ENCODE measurements around the gene MPC2. TPM values are rescaled to one million over a fixed set of nuclear protein-coding genes. Genes with fewer than 3 reads are reported as not detected.
A peak's percentile ranks its signal among the peaks of the same experiment; 100 is the strongest.

Gene MPC2
- total RNA-seq, 1 donor from 2014 or later = 267 TPM

- Histone ChIP-seq H3K9me3 (replicated peaks) (no peaks in the 10 kb centered on the region), H3K27me3 (ENCODE audit: low read depth) (no peaks in the 10 kb centered on the region), H3K36me3 (peaks cover 43% of the 10 kb centered on the region), H3K27ac (replicated peaks) (no peak overlapping the region), H3K4me3 (no peak overlapping the region), H3K4me1 (peaks cover 37% of the 10 kb centered on the region)
- no peak for TF ChIP-seq CTCF (IDR thresholded peaks at IDR 0.05; ENCODE audit: borderline replicate concordance)
- intact Hi-C loops (cut with micrococcal nuclease) = no loop called here
- DNase-seq = no peak
Observed at GRCh38 chr1:167977245-167977644, 40.4 kb upstream of the MPC2 start.

DNA sequence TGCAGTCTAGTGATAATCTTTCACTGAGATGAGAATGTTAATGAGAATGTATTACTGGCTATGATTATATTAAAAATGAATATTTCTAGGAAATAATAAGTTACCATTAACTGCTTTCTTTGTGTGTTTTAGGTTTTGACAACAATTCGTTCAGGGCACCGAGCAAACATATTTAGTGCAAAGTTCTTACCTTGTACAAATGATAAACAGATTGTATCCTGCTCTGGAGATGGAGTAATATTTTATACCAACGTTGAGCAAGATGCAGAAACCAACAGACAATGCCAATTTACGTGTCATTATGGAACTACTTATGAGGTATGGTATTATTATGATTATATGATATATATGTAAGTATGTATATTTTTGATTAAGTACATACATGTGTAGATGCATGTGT is 37.8 kb upstream of the MPC2 start:
- no peaks in the 10 kb centered on the region for H3K9me3 ChIP-seq (replicated peaks)
- DNase-seq = no peak
- H3K27ac ChIP-seq (replicated peaks) = no peak overlapping the region
- peaks cover 34% of the 10 kb centered on the region for H3K4me1 ChIP-seq
- H3K36me3 ChIP-seq = peaks cover 31% of the 10 kb centered on the region
- TF ChIP-seq CTCF (IDR thresholded peaks at IDR 0.05; ENCODE audit: borderline replicate concordance) = no peak
- H3K4me3 ChIP-seq = no peak overlapping the region
- intact Hi-C loops (cut with micrococcal nuclease) = no loop called here
- H3K27me3 ChIP-seq (ENCODE audit: low read depth) = no peaks in the 10 kb centered on the region

GRCh38 chr1:167973832-167974231 is 37.0 kb upstream of the MPC2 start:
- no peaks in the 10 kb centered on the region for H3K9me3 ChIP-seq (replicated peaks)
- no peak for DNase-seq
- peaks cover 30% of the 10 kb centered on the region for H3K36me3 ChIP-seq
- no peak for TF ChIP-seq CTCF (IDR thresholded peaks at IDR 0.05; ENCODE audit: borderline replicate concordance)
- intact Hi-C loops (cut with micrococcal nuclease) = no loop called here
- H3K4me3 ChIP-seq = no peak overlapping the region
- peaks cover 42% of the 10 kb centered on the region for H3K4me1 ChIP-seq
- no peaks in the 10 kb centered on the region for H3K27me3 ChIP-seq (ENCODE audit: low read depth)
- no peak overlapping the region for H3K27ac ChIP-seq (replicated peaks)

DNA sequence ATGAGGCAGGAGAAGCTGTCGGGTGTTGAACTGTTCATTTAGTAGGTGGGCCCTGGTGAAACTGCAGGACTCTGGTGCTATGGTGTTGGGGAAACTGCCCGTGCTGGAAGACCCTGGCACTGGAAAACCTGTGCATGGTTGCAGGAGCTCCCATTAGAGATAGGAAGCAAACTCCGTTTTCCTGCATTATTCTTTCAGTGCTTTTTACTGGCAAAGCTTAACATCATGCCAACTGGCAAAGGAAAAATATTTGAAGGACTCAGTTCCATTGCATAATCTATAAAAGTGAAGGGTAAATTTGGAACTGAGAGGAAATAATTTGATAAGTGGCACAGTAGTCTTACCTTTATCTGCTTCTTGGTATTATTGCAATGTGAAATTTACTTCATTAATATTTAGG is 31.7 kb upstream of the MPC2 start:
- Histone ChIP-seq H3K27me3 (ENCODE audit: low read depth) (no peaks in the 10 kb centered on the region), H3K4me1 (peaks cover 61% of the 10 kb centered on the region), H3K9me3 (replicated peaks) (no peaks in the 10 kb centered on the region), H3K27ac (replicated peaks) (peak overlapping the region; percentile 21), H3K36me3 (peaks cover 10% of the 10 kb centered on the region), H3K4me3 (no peak overlapping the region)
- DNase-seq = no peak
- intact Hi-C loops (cut with micrococcal nuclease) = no loop called here
- no peak for TF ChIP-seq CTCF (IDR thresholded peaks at IDR 0.05; ENCODE audit: borderline replicate concordance)

GRCh38 chr1:167966050-167966449 is 29.2 kb upstream of the MPC2 start:
- Histone ChIP-seq H3K27me3 (ENCODE audit: low read depth) (no peaks in the 10 kb centered on the region), H3K4me3 (no peak overlapping the region), H3K27ac (replicated peaks) (no peak overlapping the region), H3K4me1 (peaks cover 55% of the 10 kb centered on the region), H3K36me3 (peaks cover 10% of the 10 kb centered on the region), H3K9me3 (replicated peaks) (no peaks in the 10 kb centered on the region)
- TF ChIP-seq CTCF (IDR thresholded peaks at IDR 0.05; ENCODE audit: borderline replicate concordance) = no peak
- intact Hi-C loops (cut with micrococcal nuclease) = no loop called here
- no peak for DNase-seq

DNA sequence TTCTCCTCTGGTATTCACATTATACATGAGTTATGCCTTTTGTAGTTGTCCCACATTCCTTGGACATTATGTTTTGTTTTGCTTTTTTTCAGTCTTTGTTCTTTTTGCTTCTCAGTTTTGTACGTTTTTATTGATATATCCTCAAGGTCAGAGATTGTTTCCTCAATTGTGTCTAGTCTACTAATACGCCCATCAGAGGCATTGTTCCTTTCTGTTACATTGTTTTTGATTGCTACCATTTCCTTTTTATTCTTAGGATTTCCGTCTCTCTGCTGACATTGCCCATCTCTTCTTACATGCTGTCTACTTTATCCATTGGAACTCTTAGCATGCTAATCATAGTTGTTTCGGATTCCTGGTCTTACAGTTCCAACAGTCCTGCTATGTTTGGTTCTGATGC is 27.8 kb upstream of the MPC2 start:
- H3K9me3 ChIP-seq (replicated peaks) = no peaks in the 10 kb centered on the region
- peaks cover 10% of the 10 kb centered on the region for H3K36me3 ChIP-seq
- no peak overlapping the region for H3K4me3 ChIP-seq
- intact Hi-C loops (cut with micrococcal nuclease) = no loop called here
- no peaks in the 10 kb centered on the region for H3K27me3 ChIP-seq (ENCODE audit: low read depth)
- no peak for TF ChIP-seq CTCF (IDR thresholded peaks at IDR 0.05; ENCODE audit: borderline replicate concordance)
- no peak for DNase-seq
- peak overlapping the region; percentile 35 for H3K27ac ChIP-seq (replicated peaks)
- peaks cover 68% of the 10 kb centered on the region for H3K4me1 ChIP-seq

Measured in left ventricle myocardium inferior (tissue), 1 donor.